HCT116 (cell line): ENCODE measurements around the gene NFXL1. TPM values are rescaled to one million over a fixed set of nuclear protein-coding genes. Genes with fewer than 3 reads are reported as not detected.

Source experiments
- ATAC-seq: fragments of 200-7000 bp; cut with Tn5 transposase; 2 replicates; pipeline ENCODE4 v1.9.1; 2020; ENCODE audit warnings: mild to moderate bottlenecking, moderate library complexity
- BruUV-seq: library from RNA; stranded (reverse); fragments of 400-500 nt; replicated peaks from 2 replicates; lab custom pipeline; 2021; lab: Mats Ljungman, UMichigan
- CTCF ChIA-PET: fragments of 300-600 bp; sonication (Branson Sonifier 250); formaldehyde crosslinking; loops from one replicate; lab custom pipeline; 2021; ENCODE audit warnings: antibody characterized with exemption; lab: Charles Lee
- POLR2A ChIA-PET: fragments of 300-600, 350-600 bp; sonication (Branson Sonifier 250); formaldehyde crosslinking; loops from one replicate; lab custom pipeline; 2021; ENCODE audit warnings: antibody characterized with exemption; lab: Charles Lee
- RAD21 ChIA-PET, 2 experiments: fragments of 300-600 bp; sonication (Branson Sonifier 250); formaldehyde crosslinking; loops; one replicate each; lab custom pipeline; 2023; ENCODE audit warnings: low total read pairs in 2 of 2; ENCODE audit not compliant: uncharacterized antibody in 2 of 2, unreplicated experiment in 2 of 2, low non-redundant PET in 1 of 2; lab: Charles Lee
- DNase-seq: peaks from one replicate; pipeline ENCODE4 v3.0.0-alpha.2; 2010; ENCODE audit warnings: low read depth, low spot score
- H2AFZ ChIP-seq: fragments of 200-600 bp; shearing (Covaris generic), sonication (generic); 2 replicates; pipeline ENCODE4 v1.6.1; 2017; ENCODE audit warnings: low read depth, mixed run types, mixed read lengths, antibody characterized with exemption, low read length; ENCODE audit not compliant: poor library complexity, severe bottlenecking
- H3K27ac ChIP-seq: 2 replicates; pipeline ENCODE4 v1.5.1; 2012; ENCODE audit warnings: low read depth, low read length
- H3K27me3 ChIP-seq: fragments of 200-600 bp; sonication (generic); 2 replicates; pipeline ENCODE4 v1.6.1; 2016; ENCODE audit warnings: mixed run types, low read length, mixed read lengths; ENCODE audit not compliant: insufficient read depth
- H3K36me3 ChIP-seq, 2 experiments: fragments of 200-500 bp in 1 of 2; fragments of 200-600 bp in 1 of 2; sonication (Bioruptor generic) in 1 of 2; sonication (generic) in 1 of 2; 2 replicates each; pipeline versions ENCODE4 v1.5.1 to v1.6.1; 2014 to 2016; ENCODE audit warnings: low read length in 2 of 2, inconsistent platforms in 1 of 2, mixed read lengths in 1 of 2, mixed run types in 1 of 2; ENCODE audit not compliant: insufficient read depth in 2 of 2, control insufficient read depth in 1 of 2
- H3K4me1 ChIP-seq, 2 experiments: fragments of 200-600 bp in 1 of 2; sonication (generic) in 1 of 2; 2 replicates each; pipeline versions ENCODE4 v1.5.1 to v1.6.1; 2012 to 2017; ENCODE audit warnings: low read length in 2 of 2, inconsistent platforms in 1 of 2, mild to moderate bottlenecking in 1 of 2, mixed read lengths in 1 of 2, mixed run types in 1 of 2, moderate library complexity in 1 of 2; ENCODE audit not compliant: insufficient read depth in 2 of 2, control insufficient read depth in 1 of 2
- H3K4me2 ChIP-seq: fragments of 200-600 bp; sonication (generic); 2 replicates; pipeline ENCODE4 v1.6.1; 2017; ENCODE audit warnings: mixed run types, low read length, mixed read lengths
- H3K4me3 ChIP-seq, 2 experiments: fragments of 200-600 bp in 1 of 2; sonication (generic) in 1 of 2; replicated peaks in 1 of 2; 2 replicates each; pipeline ENCODE4 v1.5.1; 2011 to 2016; ENCODE audit warnings: low read length in 2 of 2, control low read depth in 1 of 2, low read depth in 1 of 2, mild to moderate bottlenecking in 1 of 2, mixed read lengths in 1 of 2, mixed run types in 1 of 2
- H3K79me2 ChIP-seq: fragments of 200-600 bp; sonication (generic); 2 replicates; pipeline ENCODE4 v1.6.1; 2017; ENCODE audit warnings: mild to moderate bottlenecking, mixed run types, low read length, moderate library complexity, mixed read lengths; ENCODE audit not compliant: insufficient read depth
- H3K9ac ChIP-seq: fragments of 200-600 bp; sonication (generic); 2 replicates; pipeline ENCODE4 v1.6.1; 2016; ENCODE audit warnings: low read length, mixed read lengths
- H3K9me2 ChIP-seq: fragments of 200-600 bp; sonication (generic), shearing (Covaris generic); 2 replicates; pipeline ENCODE4 v1.6.1; 2017; ENCODE audit warnings: mixed run types, mild to moderate bottlenecking, moderate library complexity; ENCODE audit not compliant: insufficient read depth
- H3K9me3 ChIP-seq, 2 experiments: fragments of 200-500 bp in 1 of 2; fragments of 200-600 bp in 1 of 2; sonication (Bioruptor generic) in 1 of 2; sonication (generic) in 1 of 2; 2 replicates each; pipeline ENCODE4 v1.6.1; 2014 to 2017; ENCODE audit warnings: low read length in 2 of 2, mixed read lengths in 2 of 2, inconsistent platforms in 1 of 2, low read depth in 1 of 2, mild to moderate bottlenecking in 1 of 2, mixed run types in 1 of 2, moderate library complexity in 1 of 2; ENCODE audit not compliant: control insufficient read depth in 1 of 2, insufficient read depth in 1 of 2
- H4K20me1 ChIP-seq: fragments of 200-600 bp; sonication (generic), shearing (Covaris generic); 2 replicates; pipeline ENCODE4 v1.6.1; 2017; ENCODE audit warnings: mixed run types, mild to moderate bottlenecking, moderate library complexity; ENCODE audit not compliant: insufficient read depth
- ATF3 ChIP-seq: IDR thresholded peaks from 2 replicates; pipeline ENCODE4 v1.6.1; 2012
- CBX3 ChIP-seq: IDR thresholded peaks from 2 replicates; pipeline ENCODE4 v1.6.1; 2012; ENCODE audit warnings: low read depth
- EGR1 ChIP-seq: IDR thresholded peaks from 2 replicates; pipeline ENCODE4 v1.6.1; 2012; ENCODE audit warnings: low read depth
- EZH2 ChIP-seq: fragments of 200-600 bp; sonication (generic); IDR thresholded peaks from 2 replicates; pipeline ENCODE4 v1.6.1; 2017; ENCODE audit warnings: antibody characterized with exemption, mixed run types
- EZH2phosphoT487 ChIP-seq: fragments of 200-600 bp; IDR thresholded peaks from 2 replicates; pipeline ENCODE4 v1.6.1; 2018; ENCODE audit warnings: antibody characterized with exemption, borderline replicate concordance
- JUND ChIP-seq: IDR thresholded peaks from 2 replicates; pipeline ENCODE4 v1.6.1; 2012
- RAD21 ChIP-seq: IDR thresholded peaks from 2 replicates; pipeline ENCODE4 v1.6.1; 2012; ENCODE audit warnings: low read depth, mild to moderate bottlenecking
- REST ChIP-seq: IDR thresholded peaks from 2 replicates; pipeline ENCODE4 v1.6.1; 2012; ENCODE audit warnings: low read depth
- YY1 ChIP-seq: IDR thresholded peaks from 2 replicates; pipeline ENCODE4 v1.6.1; 2011; ENCODE audit warnings: low read length, low read depth, moderate library complexity, mild to moderate bottlenecking; ENCODE audit not compliant: insufficient replicate concordance; ENCODE audit errors: extremely low read depth
- ZBTB33 ChIP-seq: IDR thresholded peaks from 2 replicates; pipeline ENCODE4 v1.6.1; 2011; ENCODE audit warnings: mild to moderate bottlenecking, low read length, moderate library complexity; ENCODE audit not compliant: insufficient replicate concordance; ENCODE audit errors: extremely low read depth
- ZNF274 ChIP-seq: fragments of 200-500 bp; sonication (Bioruptor generic); IDR thresholded peaks from 2 replicates; pipeline ENCODE4 v1.6.1; 2014; ENCODE audit warnings: mild to moderate bottlenecking, low read depth, low read length, inconsistent platforms
- intact Hi-C: fragments of 100-400 bp; cut with micrococcal nuclease; formaldehyde crosslinking; loops from 2 replicates; pipeline ENCODE4 v1.10.0; 2022
- total RNA-seq: library from RNA; stranded (reverse); gene quantifications from one replicate; pipeline ENCODE4 v1.2.1, GENCODE V29; 2021; ENCODE audit not compliant: unreplicated experiment
- TF ChIP-seq, protein P1 (sequence below): IDR thresholded peaks from 2 replicates; pipeline ENCODE4 v1.6.1; 2012

Gene NFXL1
- total RNA-seq, 1 experiment from 2014 or later, result 26.8 TPM

DNA sequence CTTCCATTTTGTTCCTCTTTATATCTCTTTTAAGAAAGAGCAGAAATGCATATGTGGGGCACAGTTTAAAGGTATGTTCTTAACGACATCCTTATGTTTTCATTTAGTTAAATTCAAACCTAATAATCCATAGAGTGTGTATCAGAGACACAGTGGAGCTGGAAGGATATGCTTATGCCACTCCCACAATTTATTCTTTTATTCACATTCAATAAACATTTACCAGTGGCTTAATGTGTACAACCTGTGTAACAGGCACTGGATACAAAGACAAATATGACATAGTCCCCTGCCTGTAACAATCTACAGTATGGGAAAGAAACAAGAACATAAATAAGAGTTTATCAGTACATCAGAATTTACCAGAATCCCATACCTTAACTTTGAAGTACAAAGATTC lies 54.1 kb downstream of the NFXL1 start (continued):
- no peak for TF ChIP-seq ZBTB33
- TF ChIP-seq YY1, result no peak
- TF ChIP-seq EZH2phosphoT487, result no peak
- no peak for TF ChIP-seq RAD21
- TF ChIP-seq JUND, result no peak
- no peak for TF ChIP-seq EGR1

GRCh38 chr4:47858006-47858405 lies 56.4 kb downstream of the NFXL1 start:
- Histone ChIP-seq H3K27me3 (no peaks in the 10 kb centered on the region), H3K9me2 (0 out of 2 replicates have a peak, but pooled peaks cover 4% of the 10 kb centered on the region), H3K36me3 (peaks cover 0 to 5% of the 10 kb centered on the region in 2 experiments; a peak in 1 of 4 replicates), H2AFZ (no peak overlapping the region), H3K9ac (no peak overlapping the region), H3K4me1 (no peaks in the 10 kb centered on the region), H3K9me3 (no peaks in the 10 kb centered on the region), H4K20me1 (no peaks in the 10 kb centered on the region), H3K27ac (no peak overlapping the region), H3K79me2 (peaks cover 5% of the 10 kb centered on the region; the same call in 1 of the 2 replicates), H3K4me2 (no peak overlapping the region), H3K4me3 (no peak overlapping the region)
- TF ChIP-seq EZH2, result no peak
- TF ChIP-seq REST, result no peak
- TF ChIP-seq, protein P1, sequence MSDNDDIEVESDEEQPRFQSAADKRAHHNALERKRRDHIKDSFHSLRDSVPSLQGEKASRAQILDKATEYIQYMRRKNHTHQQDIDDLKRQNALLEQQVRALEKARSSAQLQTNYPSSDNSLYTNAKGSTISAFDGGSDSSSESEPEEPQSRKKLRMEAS, result no peak
- no peak for TF ChIP-seq ATF3
- no peak for TF ChIP-seq EGR1
- TF ChIP-seq CBX3, result no peak
- no peak for TF ChIP-seq ZNF274
- TF ChIP-seq ZBTB33, result no peak
- no TSS peak for BruUV-seq
- intact Hi-C loops, result no loop called here
- DNase-seq (no peak), ATAC-seq (no peak)
- ChIA-PET POLR2A (no interaction called here), CTCF (no interaction called here), RAD21 (no interaction called here)
